BJ (cell line): ENCODE data around the gene DUS2. TPM values are rescaled to one million over a fixed set of nuclear protein-coding genes. Genes with fewer than 3 reads are reported as not detected.

Source experiments
- CTCF ChIA-PET: fragments of 350-600 bp; formaldehyde crosslinking; extraction: SDS; loops from one replicate; lab custom pipeline; 2021; ENCODE audit warnings: antibody characterized with exemption, inconsistent platforms; lab: Yijun Ruan, JAX
- POLR2A ChIA-PET: fragments of 300-600 bp; sonication (Branson Sonifier 250); formaldehyde crosslinking; extraction: SDS; loops from one replicate; lab custom pipeline; 2021; ENCODE audit warnings: antibody characterized with exemption; lab: Charles Lee
- DNase-seq: peaks from one replicate; pipeline ENCODE4 v3.0.0-alpha.2; 2011; ENCODE audit warnings: low read depth
- H3K27me3 ChIP-seq: 2 replicates; pipeline ENCODE4 v1.6.0; 2011; ENCODE audit warnings: low read length; ENCODE audit not compliant: control insufficient read depth, insufficient read depth
- H3K36me3 ChIP-seq: 2 replicates; pipeline ENCODE4 v1.5.1; 2011; ENCODE audit warnings: low read length; ENCODE audit not compliant: control insufficient read depth, insufficient read depth
- H3K4me3 ChIP-seq: 2 replicates; pipeline ENCODE4 v1.5.1; 2011; ENCODE audit warnings: low read depth, mild to moderate bottlenecking, control low read depth, low read length
- polyA plus RNA-seq: library from polyadenylated mRNA; depleted of rRNA; stranded (reverse); fragments of >200 nt; gene quantifications from 2 replicates; pipeline ENCODE4 v1.2.3, GENCODE V29; 2011
- TF ChIP-seq, protein P1 (sequence below): IDR thresholded peaks from 2 replicates; pipeline ENCODE4 v1.5.1; 2011; ENCODE audit warnings: low read depth, mild to moderate bottlenecking, control low read depth, inconsistent platforms, low read length, moderate library complexity; ENCODE audit not compliant: insufficient read depth

DUS2 gene
- polyA plus RNA-seq, 1 experiment, result 18.3 TPM

DNA sequence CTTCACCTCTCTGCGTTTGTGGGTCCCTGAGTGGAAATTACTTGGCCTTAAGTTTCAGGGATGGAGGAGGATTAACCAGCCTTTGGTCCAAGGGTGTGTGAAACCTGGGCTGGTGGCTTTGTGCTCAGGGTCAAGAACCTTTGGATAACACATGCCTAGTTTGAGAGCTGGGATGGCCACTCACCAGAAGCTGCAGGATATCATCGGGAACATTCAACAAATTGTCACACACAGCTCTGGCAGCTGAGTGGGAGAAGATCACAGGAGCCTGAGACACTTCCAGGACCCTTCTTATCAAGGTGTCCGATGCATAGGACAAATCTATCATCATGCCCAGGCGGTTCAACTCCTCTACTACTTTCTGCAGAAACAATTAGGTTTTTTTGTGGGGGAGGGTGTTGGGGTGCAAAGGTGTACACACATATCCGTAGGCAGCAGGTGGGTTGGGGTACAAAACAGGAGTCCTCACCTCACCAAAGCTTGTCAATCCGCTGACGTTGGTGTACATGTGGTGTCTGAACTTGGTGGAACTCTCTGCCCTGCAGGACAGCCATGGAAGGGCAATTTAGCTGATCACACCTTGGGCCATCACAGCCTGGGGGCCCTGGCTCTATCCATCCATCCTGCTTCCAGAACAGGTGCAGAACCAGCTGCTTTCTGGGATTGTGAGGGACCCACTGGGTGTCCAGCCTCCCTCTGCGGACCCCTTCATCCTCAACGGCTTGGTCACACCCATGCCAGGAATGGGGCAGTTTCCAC, 45.4 kb upstream of the DUS2 start:
- Histone ChIP-seq H3K36me3 (no peaks in the 10 kb centered on the region), H3K4me3 (no peak overlapping the region), H3K27me3 (peaks cover 13% of the 10 kb centered on the region)
- DNase-seq, result no peak
- TF ChIP-seq, protein P1, sequence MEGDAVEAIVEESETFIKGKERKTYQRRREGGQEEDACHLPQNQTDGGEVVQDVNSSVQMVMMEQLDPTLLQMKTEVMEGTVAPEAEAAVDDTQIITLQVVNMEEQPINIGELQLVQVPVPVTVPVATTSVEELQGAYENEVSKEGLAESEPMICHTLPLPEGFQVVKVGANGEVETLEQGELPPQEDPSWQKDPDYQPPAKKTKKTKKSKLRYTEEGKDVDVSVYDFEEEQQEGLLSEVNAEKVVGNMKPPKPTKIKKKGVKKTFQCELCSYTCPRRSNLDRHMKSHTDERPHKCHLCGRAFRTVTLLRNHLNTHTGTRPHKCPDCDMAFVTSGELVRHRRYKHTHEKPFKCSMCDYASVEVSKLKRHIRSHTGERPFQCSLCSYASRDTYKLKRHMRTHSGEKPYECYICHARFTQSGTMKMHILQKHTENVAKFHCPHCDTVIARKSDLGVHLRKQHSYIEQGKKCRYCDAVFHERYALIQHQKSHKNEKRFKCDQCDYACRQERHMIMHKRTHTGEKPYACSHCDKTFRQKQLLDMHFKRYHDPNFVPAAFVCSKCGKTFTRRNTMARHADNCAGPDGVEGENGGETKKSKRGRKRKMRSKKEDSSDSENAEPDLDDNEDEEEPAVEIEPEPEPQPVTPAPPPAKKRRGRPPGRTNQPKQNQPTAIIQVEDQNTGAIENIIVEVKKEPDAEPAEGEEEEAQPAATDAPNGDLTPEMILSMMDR, result no peak
- POLR2A ChIA-PET, result no interaction called here
- CTCF ChIA-PET, result interaction anchor here (0.9 to 1.3 kb wide), 3 partner anchors 16 to 95 kb away, joined by 3 to 4 read pairs (median 3); no protein-coding TSS in a partner anchor

DNA sequence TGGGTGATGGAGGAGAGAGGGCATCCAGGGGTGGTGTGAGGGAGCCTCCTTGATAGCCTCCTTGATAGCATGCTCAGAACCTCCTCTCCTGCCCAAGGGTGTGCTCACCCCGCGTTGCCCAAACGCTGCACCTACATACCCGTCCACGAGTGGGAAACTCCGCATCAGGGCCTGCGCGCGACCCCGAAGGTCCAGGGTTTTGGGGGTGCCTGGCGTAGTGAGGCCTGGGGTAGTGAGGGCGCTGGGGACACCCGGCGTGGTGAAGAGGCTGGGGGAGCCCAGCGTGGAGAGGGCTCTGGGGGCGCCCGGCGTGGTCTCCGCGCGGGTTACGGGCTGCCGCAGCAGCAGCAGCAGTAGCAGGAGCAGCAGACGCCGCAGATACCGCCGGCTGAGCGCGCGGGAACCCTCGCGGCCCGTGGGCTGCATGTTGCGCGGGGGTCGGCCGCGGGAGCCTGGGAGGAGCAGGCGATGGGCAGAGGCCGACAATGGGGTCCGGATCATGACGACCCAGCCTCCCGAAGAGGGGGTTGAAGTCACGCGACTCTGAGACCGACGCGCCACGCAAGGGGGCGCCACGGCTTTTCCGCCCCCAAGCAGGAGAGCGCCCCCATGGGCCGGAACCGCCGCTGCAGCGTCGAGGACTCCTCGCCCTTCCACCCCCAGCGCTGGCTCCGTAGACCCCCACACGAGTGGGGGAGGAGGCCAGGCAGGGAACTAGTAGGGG, 43.0 kb upstream of the DUS2 start, which contains the start of gene DPEP3:
TSS of gene DPEP3 (minus strand) at position 545 of the 724 bp plus-strand sequence. CDS start at position 426, 119 bp downstream.
- no peak for DNase-seq
- no peaks in the 10 kb centered on the region for H3K36me3 ChIP-seq
- H3K27me3 ChIP-seq, result peaks cover 13% of the 10 kb centered on the region
- TF ChIP-seq, protein P1, result peak; percentile 31; the same call in 1 of the 2 replicates
- ChIA-PET POLR2A (no interaction called here), CTCF (interaction anchor here (0.6 kb wide), 1 partner anchor 11 kb away, joined by 3 read pairs; no protein-coding TSS in a partner anchor)
- no peak within 1 kb of the TSS for H3K4me3 ChIP-seq

DNA sequence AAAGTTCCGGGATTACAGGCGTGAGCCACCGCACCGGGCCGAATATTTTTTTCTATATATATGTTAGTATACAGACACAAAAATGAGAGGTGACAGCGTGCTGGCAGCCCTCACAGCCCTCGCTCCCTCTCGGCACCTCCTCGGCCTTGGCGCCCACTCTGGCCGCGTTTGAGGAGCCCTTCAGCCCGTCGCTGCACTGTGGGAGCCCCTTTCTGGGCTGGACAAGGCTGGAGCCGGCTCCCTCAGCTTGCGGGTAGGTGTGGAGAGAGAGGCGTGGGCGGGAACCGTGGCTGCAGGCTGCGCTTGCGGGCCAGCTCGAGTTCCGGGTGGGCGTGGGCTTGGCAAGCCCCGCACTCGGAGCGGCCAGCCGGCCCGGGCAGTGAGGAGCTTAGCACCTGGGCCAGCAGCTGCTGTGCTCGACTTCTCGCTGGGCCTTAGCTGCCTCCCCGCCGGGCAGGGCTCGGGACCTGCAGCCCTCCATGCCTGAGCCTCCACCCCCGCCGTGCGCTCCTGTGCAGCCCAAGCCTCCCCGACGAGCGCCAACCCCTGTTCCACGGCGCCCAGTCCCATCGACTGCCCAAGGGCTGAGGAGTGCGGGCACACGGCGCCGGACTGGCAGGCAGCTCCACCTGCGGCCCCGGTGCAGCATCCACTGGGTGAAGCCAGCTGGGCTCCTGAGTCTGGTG, 40.9 kb upstream of the DUS2 start:
- ChIA-PET CTCF (interaction anchor here (0.9 to 2.2 kb wide), 4 partner anchors 10 to 58 kb away, joined by 3 to 5 read pairs (median 4); no protein-coding TSS in a partner anchor), POLR2A (interaction anchor here (0.7 kb wide), 1 partner anchor 255 kb away, joined by 3 read pairs; no protein-coding TSS in a partner anchor)
- H3K27me3 ChIP-seq, result 0 out of 2 replicates have a peak, but pooled peaks cover 5% of the 10 kb centered on the region
- DNase-seq, result no peak
- H3K36me3 ChIP-seq, result no peaks in the 10 kb centered on the region
- no peak overlapping the region for H3K4me3 ChIP-seq
- TF ChIP-seq, protein P1, result no peak

DNA sequence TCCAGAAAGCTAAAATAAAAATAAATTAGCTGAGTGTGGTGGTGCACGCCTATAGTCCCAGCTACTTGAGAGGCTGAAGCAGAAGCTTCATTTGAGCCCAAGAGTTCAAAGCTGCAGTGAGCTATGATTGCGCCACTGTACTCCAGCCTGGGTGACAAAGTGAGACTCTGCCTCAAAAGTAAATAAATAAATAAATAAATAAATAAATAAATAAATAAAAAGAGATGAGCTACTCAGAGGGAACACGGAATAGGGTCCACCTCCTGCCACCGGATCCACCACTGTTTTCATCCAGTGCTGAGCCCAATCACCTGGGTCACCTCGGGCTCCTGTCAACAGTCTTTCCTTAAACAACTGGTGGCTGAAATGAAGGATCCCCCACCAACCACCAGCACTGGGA, 36.1 kb upstream of the DUS2 start:
- H3K36me3 ChIP-seq, result no peaks in the 10 kb centered on the region
- no peaks in the 10 kb centered on the region for H3K27me3 ChIP-seq
- ChIA-PET CTCF (interaction anchor here (1.6 to 2.2 kb wide), 2 partner anchors 54 to 240 kb away, joined by 3 to 7 read pairs; no protein-coding TSS in a partner anchor), POLR2A (no interaction called here)
- TF ChIP-seq, protein P1, result no peak
- DNase-seq, result no peak
- no peak overlapping the region for H3K4me3 ChIP-seq
